ENCODE data around the gene CASQ2.

Gene CASQ2
- long read RNA-seq, donor 1, result 0 reads
- long read RNA-seq, donor 2, result 0 reads
- long read RNA-seq, donor 3, result 0 reads
- long read RNA-seq, donor 4, result 0 reads
- long read RNA-seq, donor 5, result 0 reads
- long read RNA-seq, donor 6, result 0 reads
- long read RNA-seq, donor 7, result 0 reads
- long read RNA-seq, donor 8, result 0 reads

DNA sequence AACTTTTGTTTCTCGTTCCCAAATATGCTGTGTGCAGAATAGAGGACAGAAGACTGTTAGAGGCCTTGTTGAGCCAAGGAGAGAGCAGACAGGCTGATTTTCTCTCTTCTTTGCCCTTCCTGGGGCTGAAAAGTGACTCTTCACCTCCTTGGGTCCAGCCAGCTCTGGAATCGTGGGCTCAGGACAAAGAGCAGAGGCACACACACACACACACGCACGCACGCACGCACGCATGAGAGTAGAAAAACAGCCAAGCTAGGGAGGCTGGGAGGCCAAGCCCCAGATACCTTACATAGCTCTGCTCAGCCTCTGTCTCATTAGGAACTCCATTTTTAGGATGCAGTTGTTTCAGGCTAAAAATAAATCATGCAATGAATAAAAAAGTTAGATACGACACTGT, at the start of gene CASQ2:
TSS of gene CASQ2 (minus strand) at position 166 of the 400 bp plus-strand sequence. CDS start 173 bp downstream, outside the sequence.
- DNase-seq, result no peak

DNA sequence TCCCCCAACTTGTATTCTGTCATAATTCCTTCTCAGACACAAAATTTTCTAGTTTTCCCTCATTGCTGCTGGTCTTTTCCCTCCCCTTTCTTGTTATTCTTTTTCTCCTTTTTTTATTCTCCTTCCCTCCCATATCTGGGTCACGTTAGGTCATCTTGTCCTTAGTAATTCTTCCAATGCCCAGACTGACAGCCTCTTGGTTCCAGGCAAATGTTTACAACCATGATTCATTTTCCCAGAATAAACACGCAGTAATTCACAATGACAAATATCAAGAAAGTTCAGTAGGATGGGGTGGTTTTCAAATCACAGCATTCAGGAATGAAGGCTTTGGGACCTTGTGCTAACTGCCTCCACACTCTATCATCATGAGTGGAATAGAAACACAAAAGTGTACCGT, 47.2 kb upstream of the CASQ2 start:
- no peak for DNase-seq

DNA sequence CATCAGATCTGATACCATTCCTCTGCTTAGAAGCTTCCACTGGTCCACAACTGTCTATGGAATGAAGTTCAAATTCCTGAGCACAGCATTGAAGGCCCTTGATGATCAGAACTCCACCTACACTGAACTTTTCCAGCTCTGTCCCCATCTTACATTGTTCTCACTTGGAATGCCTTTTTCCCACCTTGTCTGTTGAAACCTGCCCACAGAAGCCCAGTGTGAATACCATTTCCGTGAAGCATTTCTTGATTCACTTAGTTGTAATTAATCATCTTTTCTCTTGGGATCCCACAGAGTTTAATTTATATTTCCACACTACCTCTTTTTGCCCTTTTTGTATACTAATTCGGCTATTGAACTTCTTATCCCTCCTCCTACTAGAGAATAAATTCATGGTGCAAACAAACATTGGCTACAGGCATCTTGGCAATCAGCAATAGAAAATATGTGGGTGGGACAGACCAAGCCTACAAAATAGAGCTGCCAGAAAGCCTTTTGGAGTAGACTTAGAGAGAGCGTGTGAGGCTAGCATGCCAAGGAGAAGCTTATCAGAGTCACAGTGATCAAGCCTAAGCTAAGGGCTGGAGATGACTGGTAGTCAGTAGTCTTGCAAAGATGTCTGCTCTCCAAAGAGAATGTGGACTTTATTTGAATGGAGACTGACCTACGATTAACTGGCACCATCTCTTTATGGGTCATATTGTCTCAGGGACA, 46.3 kb upstream of the CASQ2 start:
- no peak for DNase-seq

DNA sequence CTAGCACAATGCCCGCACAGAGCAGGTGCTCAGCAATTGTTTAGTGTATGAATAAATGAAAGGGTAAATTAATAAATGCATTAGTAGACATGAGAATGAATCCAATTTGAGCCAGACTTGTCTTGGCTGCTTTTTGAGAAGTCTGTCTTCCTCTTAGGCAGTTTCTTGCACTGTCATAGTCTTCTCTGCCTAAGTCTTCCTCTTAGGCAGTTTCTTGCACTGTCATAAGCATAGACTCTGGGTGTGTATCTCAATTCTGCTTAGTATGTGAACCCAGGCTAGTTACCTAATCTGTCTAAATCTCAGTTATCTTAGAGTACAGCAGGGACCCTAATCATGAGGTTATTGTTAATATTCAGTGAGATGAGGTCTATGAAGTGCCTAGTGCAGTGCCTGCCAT, 45.2 kb upstream of the CASQ2 start:
- no peak for DNase-seq

DNA sequence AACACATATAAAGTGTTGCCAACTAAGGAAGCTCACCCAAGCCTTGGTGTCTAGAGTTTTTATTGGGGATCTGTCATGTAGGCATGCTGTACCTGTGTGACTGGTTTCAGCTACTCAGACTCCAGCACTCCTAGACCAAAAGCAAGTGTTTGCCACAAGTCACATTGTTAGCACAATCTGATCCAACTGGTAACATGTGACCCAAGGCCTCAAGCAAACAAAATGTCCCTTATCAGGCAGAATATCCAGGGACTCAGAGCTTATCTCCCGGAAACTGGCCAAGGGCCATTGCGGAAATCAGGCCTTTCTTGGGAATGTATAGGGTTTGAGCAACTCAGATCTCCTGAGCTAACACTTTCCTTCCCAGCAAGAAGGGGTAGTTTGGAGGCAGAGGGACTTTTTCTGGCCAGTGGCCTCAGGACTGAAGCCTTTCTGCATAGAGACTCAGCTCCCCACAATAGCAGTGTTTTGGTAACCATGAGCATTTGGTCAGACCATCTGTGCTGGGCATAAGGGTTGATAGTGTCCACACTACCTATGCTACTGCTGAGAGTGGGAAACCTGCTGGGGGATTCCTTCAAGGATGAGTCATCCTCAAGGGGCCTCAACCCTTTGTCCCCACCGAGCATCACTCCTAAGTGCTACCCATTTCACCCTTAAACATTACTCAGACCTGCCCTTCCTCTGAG, 42.8 kb upstream of the CASQ2 start:
- no peak for DNase-seq

DNA sequence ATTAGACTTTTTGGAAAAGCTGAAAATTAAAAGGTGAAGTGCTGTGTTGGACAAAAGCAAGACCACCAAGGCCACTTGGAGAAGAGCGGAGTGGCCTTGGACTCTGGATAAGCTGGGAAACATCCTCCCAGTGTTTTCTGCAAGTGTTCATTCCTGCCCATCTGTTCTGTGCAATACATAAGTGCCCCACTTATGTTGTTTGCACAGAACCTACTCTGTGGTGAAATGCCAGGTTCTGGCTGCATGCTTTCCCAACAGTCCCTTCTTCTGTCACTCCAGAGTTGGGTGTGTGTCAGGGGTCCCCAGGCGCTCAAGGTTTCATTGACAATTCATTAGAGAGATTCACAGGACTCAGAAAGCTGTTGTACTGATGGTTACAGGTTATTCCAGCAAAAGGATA, 42.1 kb upstream of the CASQ2 start:
- no peak for DNase-seq

DNA sequence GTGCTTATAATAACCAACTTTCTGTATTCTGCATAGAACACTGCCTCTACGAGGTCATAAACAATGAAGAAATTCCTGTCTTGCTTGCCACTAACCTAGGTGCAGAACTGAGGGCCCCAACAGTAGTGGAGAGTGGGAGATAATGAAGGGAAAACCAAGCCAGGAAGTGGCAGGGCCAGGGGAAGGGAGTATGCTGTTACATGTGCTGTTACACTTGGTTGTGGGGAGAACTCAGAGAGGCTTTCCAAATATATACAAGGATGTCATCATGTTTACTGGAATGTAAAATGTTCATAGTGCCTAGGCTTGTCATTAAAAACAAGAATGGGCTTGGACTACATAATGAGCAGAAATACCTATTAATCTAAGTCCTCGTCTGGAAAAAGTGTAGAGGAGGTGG, 41.3 kb upstream of the CASQ2 start:
- no peak for DNase-seq

DNA sequence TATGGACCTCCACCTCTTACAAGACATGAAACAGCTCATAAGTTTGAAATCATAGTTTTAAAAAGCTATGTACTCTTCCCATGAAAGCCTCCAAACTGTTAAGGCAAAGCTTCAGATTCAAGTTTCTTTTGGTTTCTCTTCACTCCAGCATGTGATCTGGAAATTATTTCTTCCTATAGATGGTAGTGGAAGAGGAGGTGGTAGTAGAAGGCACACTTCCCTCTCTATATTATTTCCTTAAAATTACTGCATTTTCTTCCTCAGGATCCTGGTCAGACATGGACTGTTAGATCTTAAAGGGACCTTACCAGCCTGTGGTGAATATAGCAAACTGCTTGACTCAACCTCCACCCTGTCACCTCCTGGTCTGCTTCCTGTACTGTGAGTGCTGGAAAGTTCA, 40.6 kb upstream of the CASQ2 start:
- DNase-seq, result no peak

DNA sequence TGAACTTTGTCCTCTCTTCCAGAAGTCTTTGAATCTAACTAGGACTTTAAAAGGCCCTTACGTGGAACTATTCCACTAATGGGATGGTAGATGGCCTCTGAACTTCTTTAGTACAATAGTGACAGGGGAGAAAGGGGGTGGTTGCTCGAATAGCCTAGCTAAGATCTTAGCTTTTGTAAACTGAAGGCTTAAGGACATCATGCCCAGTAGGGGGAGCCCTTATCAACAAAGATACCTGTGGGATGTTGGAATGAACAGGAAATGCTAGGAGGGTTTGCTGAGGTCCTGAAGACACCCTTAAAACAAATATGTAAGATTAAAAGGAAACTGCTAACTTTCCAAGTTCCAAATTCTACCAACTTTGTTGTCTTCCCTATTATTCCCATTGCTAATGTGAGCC, 39.2 kb upstream of the CASQ2 start:
- DNase-seq, result peak; percentile 17

DNA sequence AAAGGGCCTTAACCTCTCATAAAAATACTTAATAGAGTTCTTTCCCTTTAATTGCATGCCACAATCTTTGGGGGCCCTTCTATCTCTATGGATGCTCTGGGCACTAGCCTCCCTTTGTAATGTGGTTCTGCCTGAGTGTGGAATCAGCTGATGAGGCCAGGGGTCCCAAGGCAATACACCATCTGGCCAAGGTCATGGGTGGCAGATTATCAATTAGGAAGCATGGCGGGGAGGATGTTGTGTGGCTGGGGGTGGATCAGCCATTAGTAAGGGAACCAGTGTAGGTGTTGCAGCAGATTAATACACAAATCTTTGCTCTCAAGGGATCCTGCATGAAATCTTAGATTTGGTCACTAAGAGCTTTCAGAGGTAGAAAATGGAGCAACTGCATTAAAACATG, 37.1 kb upstream of the CASQ2 start:
- DNase-seq, result no peak

DNA sequence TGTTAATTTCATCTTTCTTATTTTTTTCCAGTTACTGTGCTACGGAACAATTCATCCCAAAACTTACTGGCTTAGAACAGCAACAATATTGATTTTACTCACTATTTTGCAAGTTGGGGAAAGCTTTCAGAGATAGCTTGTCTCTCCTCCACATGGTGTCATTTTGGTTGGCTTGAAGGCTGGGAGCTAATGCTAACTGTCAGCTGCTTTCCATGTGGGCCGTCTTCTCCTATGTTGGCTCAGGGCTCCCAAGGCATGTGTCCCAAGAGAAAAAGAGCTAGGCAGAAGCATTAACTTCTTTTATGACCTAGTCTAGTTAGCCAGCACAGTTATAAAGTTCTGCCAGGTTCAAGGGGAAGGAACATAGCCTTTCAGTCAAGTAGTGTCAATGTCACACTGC, 33.9 kb upstream of the CASQ2 start:
- no peak for DNase-seq

DNA sequence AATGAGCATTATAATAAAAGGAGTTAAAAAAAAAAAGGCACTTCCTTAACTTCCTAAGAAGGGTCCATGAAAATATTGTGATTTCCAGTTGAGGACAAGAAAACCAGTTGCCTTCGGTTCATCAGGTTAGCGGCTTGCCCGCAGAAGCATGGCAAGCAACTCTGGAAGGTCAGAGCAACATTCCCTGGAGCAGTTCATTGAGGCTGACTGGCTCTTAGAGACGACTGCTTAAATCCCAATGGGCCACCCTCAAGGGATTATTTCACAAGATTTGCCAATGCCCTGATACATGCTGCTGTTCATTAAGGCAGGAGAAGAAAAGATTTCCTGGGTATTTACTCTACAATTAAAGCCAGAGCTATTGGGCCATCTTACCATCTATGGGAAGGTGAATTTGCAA, 29.0 kb upstream of the CASQ2 start:
- no peak for DNase-seq

DNA sequence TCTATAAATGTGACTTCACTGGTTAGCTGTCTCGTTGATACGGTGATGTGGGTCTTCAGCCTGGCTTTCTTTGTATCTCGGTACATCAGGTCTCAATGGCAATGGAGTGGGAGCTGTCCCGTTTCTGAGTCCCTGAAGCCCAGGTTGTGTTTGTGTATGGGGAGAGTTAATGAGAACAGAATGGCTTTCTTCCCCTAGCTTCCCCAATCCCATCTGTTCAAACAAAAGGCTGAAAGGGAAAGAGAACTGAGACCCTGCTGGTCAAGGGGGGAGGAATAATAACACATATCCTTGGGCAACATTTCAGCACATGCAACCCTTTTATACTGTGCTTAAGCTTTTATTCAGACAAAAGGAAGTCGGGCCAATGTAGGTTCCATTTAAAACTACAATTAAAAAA, 28.4 kb upstream of the CASQ2 start:
- DNase-seq, result no peak

DNA sequence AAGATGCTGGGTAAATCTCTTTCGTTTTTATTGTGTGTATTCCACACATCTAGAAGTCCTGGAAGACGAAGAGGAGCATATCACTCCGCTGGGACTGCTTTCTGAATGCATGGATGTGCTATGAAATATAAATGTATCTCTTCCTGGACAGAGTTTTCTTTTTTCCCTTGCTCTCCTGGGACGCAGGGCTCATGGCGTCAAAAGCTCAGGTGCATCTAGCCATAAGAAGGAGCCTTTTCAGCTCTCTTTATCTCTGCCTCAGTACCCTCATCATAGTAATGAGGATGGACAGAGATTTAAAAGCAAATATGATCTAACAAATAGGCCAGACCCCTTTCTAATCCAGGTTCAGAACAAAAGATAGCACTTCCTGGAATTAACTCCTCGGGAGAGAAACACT, 27.5 kb upstream of the CASQ2 start:
- DNase-seq, result no peak

DNA sequence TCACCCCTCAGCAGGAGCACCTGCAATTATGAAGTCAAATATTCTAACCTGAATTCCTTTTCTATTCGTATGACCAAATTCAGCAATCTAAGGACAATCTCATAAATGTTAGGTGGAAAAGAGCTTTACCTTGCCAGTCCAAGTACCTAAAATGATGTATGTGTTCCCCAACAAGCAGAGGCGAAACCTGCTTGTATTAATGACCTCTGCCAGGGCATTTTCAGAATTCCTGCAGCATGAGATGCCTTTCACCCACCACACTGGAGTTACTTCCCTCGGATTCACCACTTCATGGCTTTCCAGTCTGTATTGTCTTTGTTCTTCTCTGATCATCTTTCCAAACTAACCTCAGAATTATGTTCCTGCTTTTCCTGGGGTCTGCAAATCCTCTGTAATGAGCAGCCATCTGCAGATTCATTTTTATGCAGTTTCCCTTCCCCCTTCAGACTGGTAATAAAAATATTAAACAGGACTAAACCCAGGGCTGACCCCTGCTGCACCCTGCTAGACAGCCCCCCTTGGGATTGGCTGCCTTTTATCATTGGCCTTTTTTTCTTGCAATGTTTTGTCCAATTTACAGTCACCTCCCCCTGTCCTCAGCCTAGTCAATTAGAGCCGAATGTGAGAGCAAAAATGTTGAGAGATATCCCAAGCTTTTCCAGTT, 26.6 kb upstream of the CASQ2 start:
- DNase-seq, result no peak

DNA sequence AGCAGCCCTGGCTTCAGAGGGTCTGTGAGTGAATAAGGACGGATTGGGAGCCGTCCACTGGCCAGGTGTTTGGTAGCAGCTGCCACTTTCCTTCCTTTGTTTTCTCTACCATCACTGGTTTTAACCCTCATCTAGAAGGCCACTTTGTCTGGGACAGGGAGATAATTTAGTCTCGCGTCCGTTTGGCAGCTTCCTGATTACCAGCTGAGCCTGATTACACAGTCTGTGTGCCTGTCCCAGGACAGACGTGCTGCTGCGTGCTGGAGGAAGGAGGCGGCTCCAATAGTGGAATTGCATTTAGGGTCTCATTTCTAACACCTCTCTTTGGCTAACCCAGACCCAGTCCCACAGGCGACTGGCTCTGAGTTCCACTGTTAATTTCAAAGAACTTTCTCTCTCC, 24.6 kb upstream of the CASQ2 start:
- DNase-seq, result no peak

DNA sequence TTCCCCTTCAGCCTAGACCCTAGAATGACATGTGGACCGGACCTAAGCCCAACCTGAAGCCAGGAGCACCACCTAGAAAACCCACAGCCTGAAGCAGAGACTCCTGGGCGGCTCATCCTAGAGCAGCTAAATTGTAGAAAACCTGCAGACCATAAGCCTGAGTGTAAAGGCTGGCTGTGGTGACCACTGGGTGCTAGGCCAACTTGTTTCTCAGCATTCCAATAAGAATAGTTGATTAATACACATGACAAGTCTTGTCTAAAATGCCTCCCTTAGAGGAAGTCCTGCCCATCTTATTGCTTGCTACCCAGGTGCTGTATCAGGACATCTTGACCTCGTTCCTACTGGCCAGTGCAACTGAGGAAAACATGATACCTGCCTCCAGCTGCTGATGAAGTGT, 23.3 kb upstream of the CASQ2 start:
- DNase-seq, result no peak

DNA sequence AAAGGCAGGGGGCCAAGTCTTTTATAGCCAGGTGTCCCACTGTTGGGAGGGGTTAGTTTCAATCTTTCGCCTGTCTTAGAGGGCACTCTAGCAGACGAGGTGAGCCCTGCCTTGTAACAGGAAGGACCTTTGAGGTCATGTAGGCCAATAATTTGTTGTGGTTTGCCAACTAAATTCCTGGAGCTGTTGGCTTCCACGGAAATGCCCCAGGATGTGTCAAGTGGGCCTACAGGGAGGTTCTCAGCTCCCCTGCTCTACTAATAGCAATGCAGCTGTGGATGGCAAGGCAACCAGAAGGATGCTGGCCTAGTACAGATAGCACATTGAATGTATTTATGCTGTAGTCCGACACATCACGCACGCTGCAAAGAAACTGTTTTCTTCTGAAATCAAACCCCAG, 22.3 kb upstream of the CASQ2 start:
- no peak for DNase-seq

DNA sequence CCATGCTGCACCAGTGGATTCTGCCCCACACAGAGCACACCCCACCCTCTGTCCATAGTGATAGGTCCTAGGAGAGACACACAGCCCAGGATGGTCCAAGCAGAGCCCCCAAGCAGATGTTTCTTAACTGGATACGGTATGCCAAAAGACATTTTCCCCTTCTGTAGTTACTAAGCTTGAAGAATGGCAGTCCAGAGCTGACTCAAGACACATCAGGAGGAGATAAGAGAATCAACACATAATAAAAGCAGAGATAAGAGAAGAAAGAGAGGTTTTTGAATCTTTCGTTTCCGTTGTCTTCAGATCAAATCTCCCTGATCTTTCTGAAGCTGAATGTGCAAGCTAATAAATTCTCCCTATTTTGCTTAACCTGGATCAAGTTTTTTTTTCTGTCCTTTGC, 21.8 kb upstream of the CASQ2 start:
- no peak for DNase-seq

DNA sequence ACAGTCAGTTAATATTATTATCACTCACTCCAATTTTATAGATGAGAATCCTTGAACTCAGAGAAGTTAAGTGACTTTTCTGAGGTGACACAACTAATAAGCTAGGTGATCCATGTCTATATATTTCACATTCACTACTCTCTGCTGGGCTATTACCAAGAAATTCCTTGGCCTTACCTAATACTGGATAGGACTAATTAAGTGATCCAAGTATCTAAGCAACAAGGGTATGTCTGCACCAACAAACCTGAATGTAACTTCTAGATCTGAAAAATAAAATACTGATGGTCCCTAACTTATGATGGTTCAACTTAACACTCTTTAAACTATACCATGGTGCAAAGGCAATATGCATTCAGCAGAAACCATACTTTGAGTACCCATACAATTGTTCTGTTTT, 14.8 kb upstream of the CASQ2 start:
- DNase-seq, result no peak

DNA sequence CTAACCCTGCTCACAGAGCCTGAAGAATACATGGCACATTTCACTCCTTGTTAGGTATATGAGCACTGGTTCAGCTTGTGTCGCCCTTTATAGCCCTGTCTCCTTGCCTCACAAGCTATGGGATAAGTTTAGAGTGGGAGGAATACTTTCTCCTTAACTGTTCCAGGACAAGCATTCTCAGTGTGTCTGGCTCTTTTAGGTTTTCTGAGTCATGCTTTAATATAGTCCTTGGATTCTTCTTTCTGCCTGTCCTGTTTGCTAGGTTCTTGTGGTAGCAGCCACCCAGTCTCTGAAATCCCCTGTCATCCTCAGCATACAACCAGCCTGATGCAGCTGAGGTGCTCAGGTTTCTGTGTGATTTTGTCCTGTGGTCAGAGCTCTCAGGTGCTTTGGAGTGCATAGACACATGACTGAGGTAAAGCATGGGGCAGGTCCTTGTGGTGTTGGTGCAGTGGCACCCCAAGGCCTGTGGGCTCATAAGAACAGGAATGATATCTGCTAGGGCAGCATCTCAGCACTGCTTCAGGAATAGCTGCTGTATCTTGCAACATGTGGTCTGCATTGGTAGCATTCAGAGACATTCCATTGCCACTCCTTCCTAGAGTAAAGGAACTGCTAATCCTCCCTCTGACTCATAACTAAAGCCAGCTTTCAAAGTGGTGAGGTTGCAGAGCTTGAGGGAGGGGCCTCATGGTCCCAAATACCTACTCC, 14.2 kb upstream of the CASQ2 start:
- no peak for DNase-seq

DNA sequence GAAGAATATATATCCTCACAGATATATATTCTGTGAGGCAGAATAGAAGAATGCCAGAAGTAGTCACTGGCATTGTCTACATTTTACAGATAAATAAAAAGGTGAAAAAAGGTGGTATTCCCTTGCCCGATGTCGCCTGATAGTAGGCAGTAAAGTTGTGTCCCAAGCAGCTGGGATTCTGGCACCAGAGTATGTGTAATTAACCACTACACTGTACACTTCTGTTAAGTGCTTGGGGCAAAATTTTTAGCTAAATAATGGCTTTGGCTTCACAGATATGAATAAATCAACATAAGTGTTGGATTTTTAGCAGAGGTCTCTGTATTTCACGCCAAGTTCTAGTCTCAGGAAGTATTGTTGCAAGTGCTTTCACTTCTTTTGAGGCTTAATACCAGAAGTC, 13.3 kb upstream of the CASQ2 start:
- no peak for DNase-seq

DNA sequence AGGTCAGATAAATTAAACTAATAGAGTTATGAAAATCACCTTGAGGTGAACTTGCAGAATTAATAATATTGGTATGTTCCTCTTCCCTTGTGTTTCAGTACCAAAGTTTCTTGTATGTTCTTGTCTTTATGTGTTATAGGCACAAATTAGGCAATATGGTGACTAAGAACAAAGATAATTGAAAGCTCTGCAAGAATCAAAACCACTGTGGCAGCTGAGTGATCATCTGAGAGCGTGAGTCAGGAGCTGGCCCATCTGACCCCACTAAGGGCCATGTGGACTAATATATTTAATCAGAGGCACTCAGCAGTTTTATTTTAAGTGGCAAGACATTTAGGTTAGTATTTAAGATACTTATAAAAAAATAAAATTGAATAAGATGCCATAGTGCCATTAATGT, 12.8 kb upstream of the CASQ2 start:
- no peak for DNase-seq
